T-helper 1 cell (primary cell): ENCODE data around the gene RABEPK.
A peak's percentile ranks its signal among the peaks of the same experiment; 100 is the strongest.

Experiments
- DNase-seq, 5 donors: peaks; one replicate each; pipeline ENCODE4 v3.0.0-alpha.2; 2012 to 2020

RABEPK gene

DNA sequence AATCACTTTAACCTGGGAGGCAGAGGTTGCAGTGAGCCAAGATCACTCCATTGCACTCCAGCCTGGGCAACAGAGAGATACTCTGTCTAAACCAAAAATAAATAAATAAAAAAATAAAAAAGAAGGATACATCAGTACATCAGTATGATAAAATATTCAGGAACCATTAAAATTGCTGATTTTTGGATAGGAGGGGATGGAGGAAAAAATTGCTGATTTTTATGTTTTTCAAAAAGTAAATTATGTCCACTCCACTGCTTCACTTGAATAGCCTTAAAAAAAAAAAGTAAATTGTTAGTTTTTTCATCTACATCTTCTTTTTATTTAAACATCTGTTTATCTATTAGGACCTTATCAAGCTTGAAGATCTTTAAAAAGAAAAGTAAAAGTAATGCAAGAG lies 53.9 kb downstream of the RABEPK start:
- no peak for DNase-seq

DNA sequence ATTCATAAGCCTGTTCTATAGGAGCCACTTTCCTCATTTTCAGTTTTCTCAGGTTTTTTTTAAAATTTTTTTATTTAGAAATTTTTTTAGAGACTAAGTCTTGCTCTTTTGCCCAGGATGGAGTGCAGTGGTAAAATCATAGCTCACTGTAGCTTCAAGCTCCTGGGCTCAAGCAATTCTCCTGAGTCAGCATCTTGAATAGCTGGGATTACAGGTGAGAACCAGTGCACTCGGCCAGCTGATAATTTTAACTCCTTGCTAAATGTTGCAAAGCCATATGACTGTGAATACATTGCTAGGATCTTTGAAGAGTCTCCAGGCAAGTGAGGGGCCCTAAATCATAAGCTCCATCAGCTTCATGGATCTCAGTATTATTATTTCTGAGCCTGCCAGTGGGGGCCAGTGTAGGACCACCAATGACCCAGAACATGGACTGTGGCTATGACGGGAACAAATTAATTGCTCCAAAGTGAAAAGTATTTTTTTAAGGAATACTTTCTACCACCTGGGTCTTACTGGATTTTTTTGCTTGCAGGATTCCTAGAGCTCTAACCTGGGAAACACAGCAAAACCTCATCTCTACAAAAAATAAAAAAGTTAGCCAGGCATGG lies 55.5 kb downstream of the RABEPK start:
- no peak for DNase-seq

DNA sequence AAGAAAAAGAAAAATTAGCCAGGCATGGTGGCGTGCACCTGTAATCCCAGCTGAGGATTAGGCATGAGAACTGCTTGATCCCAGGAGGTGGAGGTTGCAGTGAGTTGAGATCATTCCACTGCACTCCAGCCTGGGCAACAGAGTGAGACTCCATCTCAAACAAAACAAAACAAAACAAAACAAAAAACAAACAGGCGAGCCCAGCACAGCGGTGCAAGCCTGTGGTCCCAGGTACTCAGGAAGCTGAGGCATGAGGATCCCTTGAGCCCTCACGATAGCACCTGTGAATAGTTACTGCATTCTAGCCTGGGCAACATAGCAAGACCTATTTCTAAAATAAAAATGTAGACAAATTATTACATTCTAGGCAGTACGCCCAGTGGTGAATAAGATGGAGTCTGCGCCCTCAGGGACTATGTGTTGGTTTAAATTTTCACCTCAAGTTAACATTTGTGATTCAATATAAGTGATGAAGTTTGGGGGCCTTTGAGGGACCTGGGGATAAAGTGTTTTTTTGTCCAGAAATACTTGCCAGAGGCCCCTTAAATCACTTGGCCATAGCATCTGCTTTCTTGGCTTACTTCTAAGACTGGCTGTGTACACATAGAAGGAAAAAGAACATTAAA lies 57.9 kb downstream of the RABEPK start:
- no peak for DNase-seq

DNA sequence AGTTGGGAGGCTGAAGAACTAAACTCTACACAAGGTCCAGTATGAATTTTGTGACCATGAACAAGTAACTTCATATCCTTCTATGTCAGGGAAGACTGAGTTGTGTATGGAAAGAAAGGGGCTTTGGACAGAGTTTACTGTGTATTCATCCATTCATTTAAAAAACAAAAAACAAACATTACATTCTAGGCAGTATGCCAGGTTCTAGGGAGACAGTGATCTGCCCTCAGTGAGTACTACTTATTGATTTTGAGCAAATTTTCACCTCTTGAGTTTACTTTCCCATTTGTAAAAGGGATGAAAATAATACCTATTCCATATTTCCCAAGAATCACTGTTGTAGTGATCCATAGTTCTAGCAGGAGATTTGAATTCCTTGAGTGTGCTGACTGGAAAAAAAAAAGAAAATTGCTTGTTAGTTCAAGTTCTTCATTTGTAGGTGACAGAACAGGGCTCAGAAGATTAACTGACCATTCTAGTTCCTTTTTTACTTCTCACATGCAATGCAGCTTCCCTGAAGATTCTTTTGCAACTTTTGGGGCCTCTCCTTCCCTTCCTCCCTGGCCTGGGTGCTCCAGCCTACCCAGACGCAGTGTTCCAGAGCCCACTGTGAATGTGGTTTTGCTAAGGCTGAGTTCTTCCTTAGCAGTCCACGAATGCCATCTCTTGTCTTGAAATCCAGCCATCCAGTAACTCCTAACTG lies 58.6 kb downstream of the RABEPK start:
- DNase-seq = no peak

DNA sequence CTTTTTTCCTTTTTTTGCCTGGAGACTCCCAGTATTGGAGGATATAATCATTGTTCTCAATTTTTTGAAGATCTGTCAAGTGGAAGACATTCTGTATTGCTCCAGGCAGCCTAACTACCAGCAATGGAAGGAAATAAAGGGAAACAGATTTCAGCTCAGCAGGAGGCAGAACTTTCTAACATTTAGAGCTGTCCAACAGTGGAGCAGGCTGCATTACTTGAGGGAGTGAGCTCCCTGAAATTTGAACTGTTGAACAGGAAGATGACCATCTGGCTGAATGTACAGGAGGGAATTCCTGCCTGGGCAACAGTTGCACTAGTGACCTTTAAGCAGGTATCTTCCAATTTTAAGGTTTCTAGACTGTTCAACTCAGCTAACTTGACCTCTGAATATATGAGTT lies 60.2 kb downstream of the RABEPK start:
- no peak for DNase-seq

DNA sequence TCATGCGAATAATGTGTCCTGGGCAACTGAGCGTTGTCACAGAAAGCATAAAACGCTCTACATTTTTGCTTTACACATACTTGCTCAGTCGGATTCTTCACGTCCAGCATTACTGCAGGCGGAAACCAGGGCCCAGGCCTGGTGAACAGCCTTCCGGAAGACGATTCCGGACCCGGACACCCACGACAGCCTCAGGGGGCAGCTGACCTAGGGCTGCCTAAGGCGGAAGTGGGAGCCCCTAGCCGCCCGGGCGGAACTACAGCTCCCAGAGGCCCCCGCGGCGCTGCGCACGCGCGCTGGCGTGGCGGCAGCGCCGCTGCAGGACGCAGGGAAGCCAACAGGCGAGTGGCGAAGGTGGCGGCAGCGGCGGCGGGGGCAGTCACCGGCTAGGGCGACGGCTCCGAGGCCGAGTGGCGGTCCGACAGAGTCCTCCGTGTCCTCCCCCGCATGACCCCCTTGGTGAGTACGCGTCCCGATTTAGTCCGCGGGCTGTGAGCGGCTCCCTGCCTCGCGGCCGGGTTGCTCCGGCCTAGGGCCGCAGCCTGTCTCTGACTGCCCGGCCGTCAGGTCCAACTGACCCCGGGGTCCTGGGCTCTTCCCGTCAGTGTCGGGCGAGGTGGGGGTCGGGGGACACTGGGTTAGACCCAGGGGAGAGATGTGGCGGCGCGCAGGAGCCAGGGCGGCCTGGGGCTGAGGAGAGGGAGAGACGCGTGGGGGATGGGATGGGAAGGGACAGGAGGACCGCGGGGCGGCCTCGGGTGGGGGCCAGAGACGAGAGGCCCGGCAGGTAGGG lies 61.4 kb downstream of the RABEPK start, which contains the start of gene GAPVD1:
GAPVD1 (plus strand) TSS at position 326 of the 793 bp plus-strand sequence. CDS start 37,096 bp downstream, outside the sequence.
- peak; percentile 78 to 91 (median 82) for DNase-seq

DNA sequence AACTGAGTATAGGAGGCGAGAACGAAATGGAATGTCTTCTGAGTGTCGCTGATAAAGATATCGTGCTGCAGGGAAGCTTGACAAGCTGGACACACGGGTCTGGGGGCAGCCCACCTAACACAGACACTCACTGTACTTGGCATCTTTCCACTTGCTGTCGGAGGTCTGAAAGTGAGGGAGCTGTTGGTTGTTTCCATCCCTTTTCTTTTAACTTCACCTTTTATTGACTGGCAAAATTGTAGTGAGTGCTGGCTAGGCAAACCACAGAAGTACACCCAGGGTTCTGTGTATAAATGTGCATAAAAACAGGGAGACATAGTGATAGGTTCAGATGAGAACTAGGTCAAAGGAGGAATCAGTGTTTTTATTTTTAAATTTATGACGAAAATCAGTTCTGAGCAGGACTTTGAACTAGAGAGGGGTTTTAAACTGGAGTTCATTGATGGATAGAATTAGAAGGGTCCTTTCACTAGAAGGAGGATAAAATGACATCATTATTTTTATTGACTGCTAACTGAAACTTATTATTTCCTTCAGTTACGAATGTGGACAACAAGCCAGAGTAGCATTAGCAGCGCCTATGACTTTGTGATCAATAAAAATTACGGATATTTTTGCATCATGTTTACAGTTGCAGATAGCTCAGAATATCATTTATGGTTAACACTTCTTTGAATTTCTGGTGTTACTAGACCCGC lies 62.1 kb downstream of the RABEPK start:
- no peak for DNase-seq

DNA sequence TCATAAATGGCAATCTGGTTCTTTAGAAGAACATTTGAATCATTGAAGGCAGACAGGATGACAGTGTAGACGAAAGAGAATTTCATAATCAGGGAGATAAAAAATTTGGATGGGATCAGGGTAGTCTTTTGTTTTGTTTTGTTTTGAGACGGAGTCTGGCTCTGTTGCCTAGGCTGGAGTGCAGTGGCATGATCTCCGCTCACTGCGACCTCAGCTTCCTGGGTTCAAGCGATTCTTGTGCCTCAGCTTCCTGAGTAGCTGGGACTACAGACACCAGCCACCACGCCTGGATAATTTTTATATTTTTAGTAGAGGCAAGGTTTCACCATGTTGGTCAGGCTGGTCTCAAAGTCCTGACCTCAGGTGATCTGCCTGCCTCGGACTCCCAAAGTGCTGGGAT lies 63.7 kb downstream of the RABEPK start:
- peak in 2 of 5 donors; percentile 12 to 13 for DNase-seq

DNA sequence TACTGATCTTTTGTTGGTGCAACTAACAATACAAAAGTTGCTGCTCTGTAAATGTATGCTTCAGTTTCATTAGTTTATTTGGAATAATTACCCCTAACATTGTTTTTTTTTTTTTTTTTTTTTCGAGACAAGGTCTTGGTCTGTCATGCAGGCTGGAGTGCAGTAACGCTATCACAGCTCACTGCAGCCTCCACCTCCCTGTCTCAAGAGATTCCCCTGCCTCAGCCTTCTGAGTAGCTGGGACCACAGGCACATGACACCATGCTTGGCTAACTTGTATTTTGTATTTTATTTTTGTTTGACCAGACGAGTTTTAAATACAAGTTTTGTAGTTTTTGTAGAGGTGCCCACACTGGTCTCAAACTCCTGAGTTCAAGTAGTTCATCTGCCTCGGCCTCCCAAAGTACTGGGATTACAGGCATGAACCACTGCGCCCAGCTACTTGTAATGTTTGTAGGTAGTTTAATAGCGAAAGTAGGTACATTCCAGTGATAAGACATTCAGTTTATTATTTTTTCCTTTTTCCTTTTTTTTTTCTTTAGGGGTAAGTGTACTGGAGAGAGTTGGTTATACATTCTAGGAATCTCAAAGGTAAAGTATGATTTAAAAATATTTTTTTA lies 68.2 kb downstream of the RABEPK start:
- no peak for DNase-seq

DNA sequence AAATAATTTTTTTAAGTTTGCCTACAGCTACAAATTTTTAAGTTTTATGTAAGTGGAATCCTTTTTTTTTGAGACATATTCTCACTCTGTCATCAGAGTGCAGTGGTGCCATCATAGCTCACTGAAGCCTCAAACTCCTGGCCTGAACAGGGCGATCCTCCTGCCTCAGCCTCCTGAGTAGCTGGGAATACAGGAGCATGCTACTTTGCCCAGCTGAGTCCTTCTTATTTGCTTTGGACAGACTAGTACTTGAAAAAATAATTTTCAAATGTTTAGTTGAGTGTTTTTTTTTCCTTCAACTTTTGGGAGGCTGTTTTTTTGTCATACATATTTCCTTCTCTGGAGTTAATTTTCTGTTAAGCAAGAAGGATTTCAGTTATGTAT lies 68.7 kb downstream of the RABEPK start:
- no peak for DNase-seq

DNA sequence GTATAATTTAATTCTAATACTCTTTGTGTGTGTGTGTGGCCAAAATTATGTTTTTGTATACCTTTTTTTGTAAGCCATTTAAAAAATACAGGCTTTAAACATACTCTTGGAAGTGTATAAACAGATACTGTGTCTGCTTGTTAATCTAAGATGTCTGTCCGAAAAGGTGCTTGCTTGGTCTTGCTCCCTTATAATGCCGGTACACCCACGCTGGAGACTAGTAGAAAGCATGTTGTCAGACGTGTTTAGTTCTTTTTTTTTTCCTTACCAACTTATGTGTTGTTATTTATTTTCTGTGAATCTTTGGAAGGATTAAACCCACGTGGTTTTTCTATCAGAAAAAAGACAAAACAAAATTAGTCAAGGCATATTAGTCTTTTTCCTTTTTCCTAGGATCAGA lies 70.7 kb downstream of the RABEPK start:
- DNase-seq = no peak

DNA sequence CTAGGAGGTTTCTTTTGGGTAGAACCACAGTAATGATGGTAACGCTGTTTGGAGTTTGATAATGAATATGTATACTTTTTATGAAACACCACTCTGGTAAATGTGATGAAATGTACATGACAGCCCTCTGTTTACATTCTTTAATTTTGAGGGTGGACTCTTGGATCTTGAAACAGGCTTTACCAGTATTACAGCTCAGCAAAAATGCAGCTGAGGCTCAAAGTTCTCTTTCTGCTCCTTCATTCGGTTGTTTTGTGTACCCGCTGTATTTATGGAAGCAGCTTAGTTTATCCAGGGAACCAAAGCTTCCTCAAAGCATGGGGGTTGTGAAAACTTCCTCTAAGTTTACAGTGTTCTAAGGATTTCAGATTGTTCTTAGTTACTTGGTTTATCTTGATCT lies 72.4 kb downstream of the RABEPK start:
- DNase-seq = no peak

DNA sequence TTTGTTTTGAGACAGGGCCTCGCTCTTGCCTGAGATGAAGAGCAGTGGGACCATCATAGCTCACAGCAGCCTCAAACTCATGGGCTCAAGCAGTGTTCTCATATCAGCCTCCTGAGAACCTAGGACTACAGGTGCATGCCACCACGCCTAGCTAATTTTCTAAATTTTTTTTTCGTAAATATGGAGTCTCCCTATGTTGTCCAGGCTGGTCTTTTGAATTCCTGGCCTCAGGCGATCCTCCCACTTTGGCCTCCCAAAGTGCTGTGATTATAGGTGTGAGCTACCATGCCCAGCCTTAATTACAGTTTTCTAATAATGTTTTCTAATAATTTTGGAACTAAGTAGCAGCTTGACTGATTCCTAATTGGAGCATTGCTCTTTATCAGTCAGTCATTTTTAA lies 76.4 kb downstream of the RABEPK start:
- no peak for DNase-seq

DNA sequence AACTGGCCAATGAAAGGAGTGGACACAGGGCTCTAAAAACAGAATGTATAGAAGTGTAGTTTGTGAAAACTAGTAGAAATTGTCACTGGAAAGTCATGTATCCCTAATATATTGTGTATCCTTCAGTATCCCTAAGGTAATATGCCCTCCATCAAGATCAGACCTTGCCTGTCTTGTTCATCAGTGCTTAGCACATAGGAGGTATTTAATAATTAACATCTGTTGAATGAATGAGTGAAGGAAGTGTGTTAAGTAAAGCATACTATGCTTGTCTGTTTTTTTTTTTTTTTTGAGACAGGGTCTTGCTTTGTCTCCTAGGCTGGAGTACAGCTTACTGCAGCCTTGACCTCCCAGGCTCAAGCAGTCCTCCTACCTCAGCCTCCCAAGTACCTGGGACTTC lies 77.1 kb downstream of the RABEPK start:
- DNase-seq = no peak

DNA sequence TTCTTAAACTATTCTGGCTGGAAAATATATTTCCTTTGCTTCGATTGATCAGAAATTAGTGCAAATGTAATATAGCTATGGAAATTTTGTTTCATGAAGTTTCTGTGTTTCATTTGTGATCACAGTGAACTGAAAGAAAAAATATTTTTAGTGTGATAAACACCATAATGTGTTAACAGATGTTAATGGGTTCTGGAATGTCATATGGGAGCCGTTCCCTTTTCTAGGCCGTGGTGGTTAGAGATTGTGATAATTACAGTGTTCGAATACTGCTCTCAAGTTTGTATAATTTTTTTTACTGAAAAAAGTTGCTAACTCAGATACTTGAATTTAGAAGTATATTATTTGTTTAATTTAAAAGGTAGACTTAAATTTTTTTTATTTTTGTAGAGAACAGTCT lies 80.6 kb downstream of the RABEPK start:
- DNase-seq = no peak
